Measurements from ENCODE around the gene ZNF22.

Gene ZNF22

GRCh38 chr10:44990302-44990655 lies 10.4 kb upstream of the ZNF22 start:
- H3K9me3 Mint-ChIP-seq, result no peaks in the 10 kb centered on the region
- DNase-seq (ENCODE audit: low spot score in 2 of 2) (no peak), ATAC-seq (no peak)
- peaks cover 6% of the 10 kb centered on the region for H3K4me1 Mint-ChIP-seq
- peaks cover 5% of the 10 kb centered on the region for H3K36me3 Mint-ChIP-seq
- no peak overlapping the region for H3K4me3 Mint-ChIP-seq
- H3K27ac Mint-ChIP-seq, result no peak overlapping the region

- peaks cover 12% of the 10 kb centered on the region for H3K4me1 Mint-ChIP-seq
- H3K36me3 Mint-ChIP-seq, result peaks cover 5% of the 10 kb centered on the region
- ATAC-seq, result no peak
- DNase-seq (ENCODE audit: low spot score in 2 of 2), result no peak
- H3K4me3 Mint-ChIP-seq, result no peak overlapping the region
- no peak overlapping the region for H3K27ac Mint-ChIP-seq
- no peaks in the 10 kb centered on the region for H3K9me3 Mint-ChIP-seq
Observed at GRCh38 chr10:44990965-44991364, 9.8 kb upstream of the ZNF22 start.

- Mint-ChIP-seq H3K9me3 (no peaks in the 10 kb centered on the region), H3K4me3 (no peak overlapping the region), H3K27ac (no peak overlapping the region), H3K36me3 (peaks cover 5% of the 10 kb centered on the region), H3K4me1 (peaks cover 17% of the 10 kb centered on the region)
- DNase-seq (ENCODE audit: low spot score in 2 of 2) (no peak), ATAC-seq (no peak)
Observed at GRCh38 chr10:44991571-44991970, 9.2 kb upstream of the ZNF22 start.

DNA sequence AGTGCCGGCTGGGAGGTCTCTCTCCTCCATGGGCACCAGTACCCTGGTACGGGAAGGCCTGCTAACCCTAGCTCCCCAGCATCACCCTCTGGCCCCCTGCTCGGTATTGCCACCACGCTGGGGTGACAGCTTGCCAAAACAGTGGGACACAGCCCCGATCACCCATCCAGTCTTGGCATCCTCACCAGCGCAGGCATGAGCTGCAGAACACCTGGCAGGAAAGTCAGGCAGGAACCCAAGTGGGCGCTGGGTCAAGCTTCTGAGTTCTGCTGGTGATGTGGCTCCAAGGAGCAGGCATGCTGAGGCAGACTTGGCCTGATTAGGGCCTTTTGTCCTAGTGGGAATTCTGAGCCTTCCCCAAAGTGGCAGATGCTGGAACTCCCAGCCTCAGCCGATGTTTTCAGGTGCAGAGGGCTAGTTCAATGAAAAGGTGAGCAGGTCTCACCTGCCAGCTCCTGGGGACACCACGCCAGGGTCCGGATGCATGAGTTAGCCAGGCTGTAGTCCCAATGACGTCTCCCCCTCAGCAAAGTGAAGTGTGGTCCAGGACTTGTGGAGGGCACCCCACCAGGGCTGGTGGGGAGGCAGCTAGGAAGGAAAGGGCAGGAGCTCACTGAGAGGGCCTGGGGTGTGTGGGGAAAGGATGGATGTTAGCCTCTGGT lies 8.5 kb upstream of the ZNF22 start:
- Mint-ChIP-seq H3K4me1 (peaks cover 17% of the 10 kb centered on the region), H3K27ac (no peak overlapping the region), H3K36me3 (peaks cover 3% of the 10 kb centered on the region), H3K4me3 (no peak overlapping the region), H3K9me3 (no peaks in the 10 kb centered on the region)
- ATAC-seq (no peak), DNase-seq (ENCODE audit: low spot score in 2 of 2) (no peak)

DNA sequence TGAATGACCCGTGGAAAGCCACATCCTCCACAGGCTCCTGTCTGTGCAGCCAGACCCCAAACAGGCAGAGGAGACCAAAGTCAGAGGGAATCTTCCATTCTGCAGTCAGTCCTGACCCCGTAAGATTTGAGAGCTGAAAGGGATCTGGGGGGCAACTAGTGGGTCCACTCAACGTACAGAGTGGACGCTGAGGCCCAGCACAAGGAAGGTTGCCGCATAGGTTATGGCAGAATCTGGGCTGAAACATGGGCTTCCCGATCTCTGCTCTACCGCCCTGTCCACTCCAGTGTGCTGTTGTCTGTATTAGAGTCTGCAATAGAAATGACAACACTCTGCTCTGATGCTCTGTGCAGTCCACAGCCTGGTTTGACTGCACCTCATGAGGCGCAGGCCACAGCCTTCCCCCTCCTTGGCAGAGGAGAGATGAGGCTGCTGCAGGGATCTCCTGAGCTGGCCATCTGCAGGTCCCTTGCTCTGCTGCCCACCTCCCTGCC lies 7.9 kb upstream of the ZNF22 start:
- ATAC-seq, result no peak
- DNase-seq (ENCODE audit: low spot score in 2 of 2), result no peak
- Mint-ChIP-seq H3K36me3 (no peaks in the 10 kb centered on the region), H3K9me3 (no peaks in the 10 kb centered on the region), H3K27ac (no peak overlapping the region), H3K4me1 (peaks cover 17% of the 10 kb centered on the region), H3K4me3 (no peak overlapping the region)

DNA sequence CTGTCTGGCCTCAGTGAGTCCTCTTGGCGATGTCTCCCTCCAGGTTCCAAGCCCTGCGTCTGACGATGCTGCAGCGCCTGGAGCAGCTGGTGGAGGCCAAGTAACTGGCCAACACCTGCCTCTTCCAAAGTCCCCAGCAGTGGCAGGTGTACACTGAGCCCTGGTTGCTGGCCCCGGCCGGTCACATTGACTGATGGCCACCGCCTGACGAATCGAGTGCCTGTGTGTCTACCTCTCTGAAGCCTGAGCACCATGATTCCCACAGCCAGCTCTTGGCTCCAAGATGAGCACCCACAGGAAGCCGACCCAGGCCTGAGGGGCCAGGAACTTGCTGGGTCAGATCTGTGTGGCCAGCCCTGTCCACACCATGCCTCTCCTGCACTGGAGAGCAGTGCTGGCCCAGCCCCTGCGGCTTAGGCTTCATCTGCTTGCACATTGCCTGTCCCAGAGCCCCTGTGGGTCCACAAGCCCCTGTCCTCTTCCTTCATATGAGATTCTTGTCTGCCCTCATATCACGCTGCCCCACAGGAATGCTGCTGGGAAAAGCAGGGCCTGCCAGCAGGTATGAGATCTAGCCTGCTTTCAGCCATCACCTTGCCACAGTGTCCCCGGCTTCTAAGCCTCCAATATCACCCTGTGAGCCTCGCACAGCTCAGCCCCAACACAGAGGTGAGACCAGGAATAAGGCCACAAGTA lies 7.3 kb upstream of the ZNF22 start:
- no peak overlapping the region for H3K4me3 Mint-ChIP-seq
- no peaks in the 10 kb centered on the region for H3K9me3 Mint-ChIP-seq
- DNase-seq (ENCODE audit: low spot score in 2 of 2) (peak in 1 of 2 donors; percentile 23), ATAC-seq (peak; percentile 22)
- peaks cover 17% of the 10 kb centered on the region for H3K4me1 Mint-ChIP-seq
- H3K27ac Mint-ChIP-seq, result peak overlapping the region; percentile 75
- H3K36me3 Mint-ChIP-seq, result no peaks in the 10 kb centered on the region

DNA sequence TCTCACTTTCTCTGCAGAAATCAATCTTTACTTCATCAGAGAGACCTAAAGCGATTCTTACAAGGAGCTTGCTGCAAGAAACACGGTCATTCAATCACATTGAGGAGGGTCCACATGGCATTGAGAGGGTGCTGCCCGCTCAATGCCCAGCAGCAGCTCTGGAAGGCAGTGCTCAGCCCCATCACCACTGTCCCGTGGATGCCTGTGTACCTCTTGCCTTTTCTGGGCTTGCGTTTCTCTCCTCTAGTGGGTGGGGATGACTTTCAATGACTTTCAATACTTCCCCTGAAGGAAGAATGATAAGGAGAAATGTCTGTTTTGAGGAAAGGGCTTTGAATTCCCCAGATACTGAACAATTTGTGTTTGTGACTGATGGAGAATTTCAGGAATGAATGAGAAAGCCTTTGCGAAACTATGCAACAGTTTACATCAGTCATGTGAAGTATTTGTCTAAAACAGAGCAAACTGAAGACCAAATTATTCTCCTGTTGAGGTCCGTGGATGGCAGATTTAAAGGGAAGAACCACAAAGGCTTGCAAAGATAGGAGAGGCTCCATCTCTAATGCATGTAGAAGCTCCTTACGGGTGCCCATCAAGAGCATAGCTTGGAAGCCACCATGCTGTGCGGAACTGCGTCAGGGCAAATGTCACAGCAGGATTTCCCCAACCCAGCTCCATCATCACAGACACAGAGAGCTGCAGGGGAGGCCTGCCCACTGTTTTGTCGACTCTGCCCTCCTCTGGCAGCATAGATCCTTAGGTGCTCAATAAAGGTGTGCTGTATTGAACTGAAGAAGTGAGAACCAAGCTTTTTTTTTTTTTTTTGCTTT lies 6.6 kb upstream of the ZNF22 start:
- Mint-ChIP-seq H3K9me3 (no peaks in the 10 kb centered on the region), H3K4me3 (no peak overlapping the region), H3K4me1 (peaks cover 17% of the 10 kb centered on the region), H3K36me3 (no peaks in the 10 kb centered on the region), H3K27ac (peak overlapping the region; percentile 75)
- DNase-seq (ENCODE audit: low spot score in 2 of 2) (peak in 1 of 2 donors; percentile 22), ATAC-seq (no peak)

DNA sequence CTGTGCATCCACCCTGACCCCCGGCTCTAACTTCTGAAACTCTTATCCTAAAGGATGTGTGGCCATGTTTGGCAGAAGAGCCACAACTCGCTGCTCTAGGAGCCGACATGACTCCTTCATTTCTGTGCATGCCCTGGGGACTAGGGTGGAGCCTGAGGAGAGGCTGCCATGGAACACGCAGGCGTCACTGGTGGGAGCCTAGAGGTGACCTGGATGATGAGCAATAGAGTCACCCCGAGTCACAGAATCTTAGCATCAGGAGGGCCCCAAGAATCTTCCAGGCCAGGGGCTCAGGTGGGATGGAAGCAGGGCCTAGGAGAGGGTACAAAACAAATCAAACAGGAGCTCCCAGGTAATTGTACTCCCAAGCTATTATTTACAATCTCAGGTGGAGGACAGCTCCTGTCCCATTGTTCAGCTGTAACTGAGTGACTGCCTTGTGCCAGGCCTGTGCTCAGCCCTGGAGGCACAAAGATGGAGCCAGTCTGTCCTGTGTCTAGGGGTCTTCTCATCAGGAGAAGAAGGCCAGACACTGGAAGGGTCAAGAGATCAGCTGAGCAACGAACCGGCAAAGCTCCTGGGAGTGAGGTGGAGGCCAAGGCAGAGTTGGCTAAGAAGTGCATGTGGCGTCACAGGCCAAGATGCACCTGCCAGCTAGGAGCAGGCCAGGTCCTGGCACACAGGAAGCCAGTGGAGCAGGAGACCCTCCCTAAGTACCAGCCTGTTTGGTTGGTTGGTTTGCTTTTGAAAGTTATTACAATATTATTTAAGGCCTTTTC lies 5.8 kb upstream of the ZNF22 start:
- peaks cover 2% of the 10 kb centered on the region for H3K9me3 Mint-ChIP-seq
- peak overlapping the region; percentile 71 for H3K27ac Mint-ChIP-seq
- H3K36me3 Mint-ChIP-seq, result peaks cover 4% of the 10 kb centered on the region
- ATAC-seq (no peak), DNase-seq (ENCODE audit: low spot score in 2 of 2) (peak in 1 of 2 donors; percentile 43)
- H3K4me1 Mint-ChIP-seq, result peaks cover 23% of the 10 kb centered on the region
- no peak overlapping the region for H3K4me3 Mint-ChIP-seq

- peaks cover 2% of the 10 kb centered on the region for H3K9me3 Mint-ChIP-seq
- DNase-seq (ENCODE audit: low spot score in 2 of 2) (peak in 1 of 2 donors; percentile 40), ATAC-seq (no peak)
- peak overlapping the region; percentile 71 for H3K27ac Mint-ChIP-seq
- H3K4me1 Mint-ChIP-seq, result peaks cover 29% of the 10 kb centered on the region
- peaks cover 8% of the 10 kb centered on the region for H3K36me3 Mint-ChIP-seq
- no peak overlapping the region for H3K4me3 Mint-ChIP-seq
Observed at GRCh38 chr10:44995581-44995913, 5.2 kb upstream of the ZNF22 start.

DNA sequence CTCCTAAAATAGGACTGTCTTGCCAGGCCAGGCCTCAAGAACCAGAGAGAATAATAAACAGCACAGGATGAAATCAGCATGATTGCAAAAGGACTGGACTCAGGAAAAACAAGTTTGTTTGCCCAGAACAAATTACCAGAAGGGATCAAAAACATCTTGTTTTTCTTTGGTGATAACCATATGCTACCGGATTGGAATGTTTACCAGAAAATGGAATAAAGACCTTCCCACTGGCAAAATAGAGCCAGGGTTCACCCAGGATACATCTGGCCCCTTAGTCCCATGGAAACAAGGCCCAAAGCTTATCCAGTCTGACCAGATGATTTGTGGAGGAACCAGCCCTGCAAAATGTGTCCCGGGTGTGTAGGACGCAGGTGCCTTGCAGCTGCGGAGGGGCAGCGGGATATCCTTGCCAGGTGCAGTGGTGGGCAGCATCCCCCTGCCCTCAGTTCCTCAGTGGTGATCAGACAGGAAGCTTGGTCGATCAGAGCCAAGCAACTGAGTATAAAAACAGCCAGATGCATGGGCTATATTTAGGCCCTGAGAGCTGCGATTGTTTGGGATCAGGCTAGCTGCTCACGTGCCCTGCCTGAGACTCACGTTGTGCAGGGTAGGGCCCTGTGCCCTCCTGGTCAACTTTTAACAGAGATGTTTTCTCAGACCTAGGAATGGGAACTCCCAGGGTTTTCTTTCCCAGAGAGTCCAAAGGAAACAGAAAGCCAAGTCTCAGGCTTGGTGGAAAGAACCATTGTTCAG lies 4.6 kb upstream of the ZNF22 start:
- DNase-seq (ENCODE audit: low spot score in 2 of 2) (peak in 1 of 2 donors; percentile 40), ATAC-seq (no peak)
- Mint-ChIP-seq H3K27ac (peak overlapping the region; percentile 71), H3K9me3 (peaks cover 2% of the 10 kb centered on the region), H3K36me3 (peaks cover 8% of the 10 kb centered on the region), H3K4me3 (no peak overlapping the region), H3K4me1 (peaks cover 29% of the 10 kb centered on the region)

DNA sequence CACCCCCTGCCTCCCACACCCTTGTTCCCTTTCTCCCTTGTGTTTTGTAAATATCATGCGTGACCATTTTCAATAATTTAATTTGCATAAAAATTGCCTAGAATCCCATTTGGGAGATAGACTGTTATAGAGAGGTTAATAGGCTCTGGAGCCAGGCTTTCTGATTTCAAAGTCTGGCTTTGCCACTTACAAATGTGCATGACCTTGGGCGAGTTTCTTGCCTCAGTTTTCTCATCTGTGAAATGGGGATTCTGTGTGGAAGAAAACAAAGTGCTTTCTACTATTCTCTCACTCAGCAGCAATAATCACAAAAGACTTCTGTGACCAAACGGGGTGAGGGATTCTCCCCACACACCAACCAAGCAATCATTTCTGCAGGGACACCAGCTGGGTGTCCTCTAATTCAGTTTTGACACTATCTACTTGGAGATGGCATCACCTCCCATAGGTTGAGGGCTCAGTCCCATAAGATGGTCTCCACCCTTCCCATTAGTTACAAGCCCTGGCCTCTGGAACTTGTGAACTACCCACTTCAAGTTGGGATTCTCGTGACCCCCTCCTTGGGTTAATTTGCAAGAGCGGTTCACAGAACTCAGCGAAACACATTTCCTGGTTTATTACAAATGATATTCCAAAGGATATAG lies 3.5 kb upstream of the ZNF22 start:
- H3K4me3 Mint-ChIP-seq, result no peak overlapping the region
- DNase-seq (ENCODE audit: low spot score in 2 of 2) (no peak), ATAC-seq (no peak)
- H3K4me1 Mint-ChIP-seq, result peaks cover 31% of the 10 kb centered on the region
- peaks cover 8% of the 10 kb centered on the region for H3K36me3 Mint-ChIP-seq
- peaks cover 2% of the 10 kb centered on the region for H3K9me3 Mint-ChIP-seq
- no peak overlapping the region for H3K27ac Mint-ChIP-seq

DNA sequence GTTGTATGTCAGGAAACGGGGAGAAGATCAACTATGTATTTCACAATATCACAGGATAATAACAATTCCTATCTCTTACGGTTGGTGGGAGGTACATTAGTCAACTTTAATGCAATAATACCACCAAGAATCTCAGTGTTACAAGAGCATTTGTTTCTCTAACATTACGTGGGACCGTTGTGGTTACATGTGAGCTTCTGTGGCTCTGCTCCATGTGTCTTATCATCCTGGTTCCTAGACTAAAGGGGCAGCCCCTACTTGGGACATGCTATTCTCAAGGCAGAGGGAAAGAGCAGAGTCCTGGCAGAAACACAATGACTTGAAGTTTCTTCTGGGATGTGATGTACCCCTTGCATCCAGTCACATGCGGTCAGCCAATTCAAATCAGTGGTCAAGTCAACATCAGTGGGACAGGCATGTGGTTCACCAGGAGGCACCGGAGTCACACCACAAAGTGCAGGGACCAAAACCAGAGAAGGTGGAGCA lies 2.5 kb upstream of the ZNF22 start:
- DNase-seq (ENCODE audit: low spot score in 2 of 2), result no peak
- Mint-ChIP-seq H3K4me3 (no peak overlapping the region), H3K36me3 (peaks cover 17% of the 10 kb centered on the region), H3K9me3 (peaks cover 5% of the 10 kb centered on the region), H3K27ac (no peak overlapping the region), H3K4me1 (peaks cover 39% of the 10 kb centered on the region)
- no peak for ATAC-seq

GRCh38 chr10:45000138-45000751 lies 478 bp upstream of the ZNF22 start:
- peaks cover 33% of the 10 kb centered on the region for H3K4me1 Mint-ChIP-seq
- no peak for DNase-seq (ENCODE audit: low spot score in 2 of 2)
- ATAC-seq, result no peak
- H3K4me3 Mint-ChIP-seq, result peak overlapping the region; percentile 78
- peaks cover 37% of the 10 kb centered on the region for H3K36me3 Mint-ChIP-seq
- H3K9me3 Mint-ChIP-seq, result peaks cover 7% of the 10 kb centered on the region
- peak overlapping the region; percentile 97 for H3K27ac Mint-ChIP-seq
